GM13976 (cell line): Measurements from ENCODE around the gene SULF2.

ENCODE experiments used
- DNase-seq: peaks from one replicate; pipeline ENCODE4 v3.0.0; 2012; ENCODE audit warnings: low spot score
- CTCF ChIP-seq: IDR thresholded peaks from 2 replicates; pipeline ENCODE4 v1.5.1; 2012; ENCODE audit warnings: borderline replicate concordance, mild to moderate bottlenecking; ENCODE audit not compliant: insufficient read depth; ENCODE audit errors: extremely low read depth, missing control alignments, control extremely low read depth
- in situ Hi-C: fragments of 300-500 bp; cut with MboI; formaldehyde crosslinking; loops from one replicate; pipeline ENCODE4 v1.12.0; 2022; ENCODE audit warnings: low sequenced_read_pairs, mixed read lengths, inconsistent platforms; ENCODE audit not compliant: unreplicated experiment

The SULF2 gene

DNA sequence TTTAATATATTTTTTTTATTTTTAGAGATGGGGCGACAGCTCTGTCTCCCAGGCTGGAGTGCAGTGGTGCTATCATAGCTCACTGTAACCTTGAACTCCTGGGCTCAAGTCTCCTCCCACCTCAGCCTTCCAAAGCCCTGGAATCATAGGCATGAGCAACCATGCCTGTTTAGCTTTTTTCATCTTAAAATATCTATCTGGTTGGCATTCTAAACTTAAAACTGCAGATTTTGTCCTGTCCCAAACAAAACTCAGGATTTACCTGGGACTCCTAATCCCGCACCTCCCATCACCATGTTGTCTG lies 124.7 kb downstream of the SULF2 start:
- in situ Hi-C loops, result no loop called here
- no peak for DNase-seq
- TF ChIP-seq CTCF, result no peak

- in situ Hi-C loops, result no loop called here
- DNase-seq, result no peak
- no peak for TF ChIP-seq CTCF
These were observed 125.2 kb downstream of the SULF2 start for GRCh38 chr20:47659904-47660601.

DNA sequence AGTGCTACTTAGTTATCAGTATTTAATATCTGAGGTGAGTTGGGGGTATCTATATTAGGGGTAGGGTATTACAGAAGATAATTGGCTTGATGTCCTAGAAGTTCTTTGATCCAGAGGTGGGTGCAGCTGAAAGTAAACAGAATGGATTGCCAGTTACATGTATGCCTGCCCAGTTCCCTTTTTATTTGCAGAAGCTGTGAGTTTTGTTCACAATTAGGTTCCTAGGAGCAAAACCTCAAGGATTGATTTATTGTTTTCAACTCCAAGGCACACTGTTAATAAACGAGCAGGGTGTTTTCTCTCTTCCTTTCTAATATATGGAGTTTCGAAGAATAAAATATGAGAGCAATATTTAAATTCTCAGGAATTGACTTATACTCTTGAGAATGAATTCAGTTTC lies 129.0 kb downstream of the SULF2 start:
- TF ChIP-seq CTCF, result no peak
- DNase-seq, result no peak
- in situ Hi-C loops, result no loop called here

DNA sequence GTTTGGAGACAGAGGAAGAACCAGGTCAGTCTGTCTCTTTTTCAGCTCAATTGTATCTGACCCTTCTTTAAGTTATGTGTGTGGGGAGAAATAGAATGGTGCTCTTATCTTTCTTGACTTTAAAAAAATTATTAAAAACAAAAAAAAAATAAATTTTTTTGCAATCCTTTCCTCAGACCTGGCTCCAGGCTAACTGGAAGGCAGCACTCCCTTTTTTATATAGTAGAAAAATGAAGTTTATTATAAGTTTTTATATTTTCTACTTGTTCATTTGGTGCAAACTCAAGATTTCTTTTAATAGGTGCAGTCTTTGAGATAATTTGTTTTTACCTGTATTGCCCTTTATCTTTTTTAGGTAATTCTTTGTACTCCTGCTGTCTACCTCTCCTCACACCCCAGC lies 129.6 kb downstream of the SULF2 start:
- TF ChIP-seq CTCF, result no peak
- in situ Hi-C loops, result no loop called here

DNA sequence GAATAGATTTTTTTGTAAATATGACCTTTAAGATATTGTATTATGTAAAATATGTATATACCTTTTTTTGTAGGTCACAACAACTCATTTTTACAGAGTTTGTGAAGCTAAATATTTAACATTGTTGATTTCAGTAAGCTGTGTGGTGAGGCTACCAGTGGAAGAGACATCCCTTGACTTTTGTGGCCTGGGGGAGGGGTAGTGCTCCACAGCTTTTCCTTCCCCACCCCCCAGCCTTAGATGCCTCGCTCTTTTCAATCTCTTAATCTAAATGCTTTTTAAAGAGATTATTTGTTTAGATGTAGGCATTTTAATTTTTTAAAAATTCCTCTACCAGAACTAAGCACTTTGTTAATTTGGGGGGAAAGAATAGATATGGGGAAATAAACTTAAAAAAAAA lies 130.9 kb downstream of the SULF2 start:
- no peak for DNase-seq
- no peak for TF ChIP-seq CTCF
- in situ Hi-C loops, result no loop called here

More for the DNA sequence above, 129.6 kb downstream of the SULF2 start:
- DNase-seq, result no peak

GRCh38 chr20:47653869-47654268 lies 131.4 kb downstream of the SULF2 start:
- in situ Hi-C loops, result no loop called here
- TF ChIP-seq CTCF, result no peak
- no peak for DNase-seq
